GM04504 (cell line): ENCODE measurements around the gene CALD1.

Experiments
- DNase-seq: peaks from one replicate; pipeline ENCODE4 v3.0.0-alpha.2; 2012; ENCODE audit warnings: low read depth

CALD1 gene

DNA sequence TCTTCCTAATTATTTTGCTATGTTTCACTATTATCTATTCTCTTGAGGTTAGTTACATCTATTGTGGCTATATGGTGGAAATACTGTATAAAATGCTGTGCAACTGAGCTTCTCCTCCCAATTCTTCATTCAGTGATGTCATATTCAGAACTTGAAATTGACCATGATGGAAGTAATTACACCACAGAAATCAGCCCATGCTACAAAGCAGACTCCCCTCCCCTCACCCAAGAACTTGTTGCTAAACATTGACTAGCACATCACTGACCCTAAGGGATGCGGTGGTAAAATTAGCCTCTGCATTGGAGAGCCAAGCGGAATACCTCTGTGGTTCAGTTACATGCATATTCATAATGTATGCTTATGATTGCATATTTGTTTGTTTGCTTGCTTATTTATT lies 8.8 kb downstream of the CALD1 start:
- DNase-seq: no peak

- DNase-seq: peak; percentile 46
Observed at GRCh38 chr7:134789967-134790685, 10.7 kb downstream of the CALD1 start.

DNA sequence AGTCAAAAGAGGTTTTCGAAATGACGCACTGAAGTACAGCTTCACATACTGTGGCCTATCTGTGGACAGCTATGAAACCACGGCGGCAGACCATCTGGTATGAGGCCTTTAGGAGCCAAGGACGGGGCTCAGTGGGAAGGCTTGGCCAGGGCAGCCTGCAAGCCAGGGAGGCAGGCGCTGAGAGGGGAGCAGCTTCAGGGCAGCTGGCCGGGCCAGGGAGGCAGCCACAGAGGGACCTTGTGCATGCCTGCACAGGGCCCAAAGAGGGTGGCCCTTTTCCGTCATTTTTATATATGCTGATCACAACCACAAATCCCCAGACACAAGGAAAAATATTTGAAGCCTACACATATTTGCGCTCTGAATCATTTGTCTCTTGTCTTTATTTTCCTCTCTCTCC lies 13.5 kb downstream of the CALD1 start:
- no peak for DNase-seq

DNA sequence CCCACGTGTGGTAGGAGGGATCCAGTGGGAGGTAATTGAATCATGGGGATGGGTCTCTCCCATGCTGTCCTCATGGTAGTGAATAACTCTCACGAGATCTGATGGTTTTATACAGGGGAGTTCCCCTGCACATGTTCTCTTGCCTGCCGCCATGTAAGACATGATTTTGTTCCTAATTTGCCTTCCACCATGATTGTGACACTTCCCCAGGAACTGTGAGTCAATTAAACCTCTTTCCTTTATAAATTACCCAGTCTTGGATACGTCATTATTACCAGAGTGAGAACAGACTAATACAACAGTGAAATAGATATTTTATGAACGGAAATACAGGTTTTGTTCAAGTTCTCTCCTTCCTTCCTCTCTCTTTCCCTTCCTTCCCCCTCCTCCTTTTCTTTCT lies 15.8 kb downstream of the CALD1 start:
- DNase-seq: no peak

- no peak for DNase-seq
Observed at GRCh38 chr7:134798155-134798554, 18.7 kb downstream of the CALD1 start.

DNA sequence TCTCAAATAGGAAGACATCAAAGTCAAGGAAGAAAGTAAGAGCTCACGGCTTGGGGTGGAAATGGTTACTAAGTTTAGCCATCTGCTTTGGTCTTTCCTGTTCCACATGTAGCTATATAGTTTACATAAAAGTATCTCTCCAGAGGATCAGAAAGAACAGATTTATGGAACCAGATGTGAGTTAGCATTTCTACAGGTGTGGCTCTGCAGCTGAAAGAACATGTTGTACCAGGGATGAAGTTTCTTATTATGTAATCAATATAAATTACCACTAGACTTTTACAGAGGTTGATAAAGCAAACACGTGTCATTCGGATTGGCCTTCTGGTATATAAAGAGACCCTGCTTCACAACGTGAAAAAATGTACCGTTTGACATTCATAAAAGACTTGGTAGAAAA lies 19.9 kb downstream of the CALD1 start:
- no peak for DNase-seq

GRCh38 chr7:134802762-134803161 lies 23.3 kb downstream of the CALD1 start:
- no peak for DNase-seq

- DNase-seq: no peak
Observed at GRCh38 chr7:134804351-134804750, 24.9 kb downstream of the CALD1 start.

GRCh38 chr7:134804854-134805253 lies 25.4 kb downstream of the CALD1 start:
- no peak for DNase-seq

GRCh38 chr7:134806197-134806596 lies 26.8 kb downstream of the CALD1 start:
- no peak for DNase-seq

- no peak for DNase-seq
Observed at GRCh38 chr7:134809616-134810015, 30.2 kb downstream of the CALD1 start.

GRCh38 chr7:134811765-134812164 lies 32.3 kb downstream of the CALD1 start:
- DNase-seq: peak; percentile 32

GRCh38 chr7:134813663-134814396 lies 34.4 kb downstream of the CALD1 start:
- DNase-seq: no peak

- no peak for DNase-seq
Observed at GRCh38 chr7:134814730-134815364, 35.4 kb downstream of the CALD1 start.

DNA sequence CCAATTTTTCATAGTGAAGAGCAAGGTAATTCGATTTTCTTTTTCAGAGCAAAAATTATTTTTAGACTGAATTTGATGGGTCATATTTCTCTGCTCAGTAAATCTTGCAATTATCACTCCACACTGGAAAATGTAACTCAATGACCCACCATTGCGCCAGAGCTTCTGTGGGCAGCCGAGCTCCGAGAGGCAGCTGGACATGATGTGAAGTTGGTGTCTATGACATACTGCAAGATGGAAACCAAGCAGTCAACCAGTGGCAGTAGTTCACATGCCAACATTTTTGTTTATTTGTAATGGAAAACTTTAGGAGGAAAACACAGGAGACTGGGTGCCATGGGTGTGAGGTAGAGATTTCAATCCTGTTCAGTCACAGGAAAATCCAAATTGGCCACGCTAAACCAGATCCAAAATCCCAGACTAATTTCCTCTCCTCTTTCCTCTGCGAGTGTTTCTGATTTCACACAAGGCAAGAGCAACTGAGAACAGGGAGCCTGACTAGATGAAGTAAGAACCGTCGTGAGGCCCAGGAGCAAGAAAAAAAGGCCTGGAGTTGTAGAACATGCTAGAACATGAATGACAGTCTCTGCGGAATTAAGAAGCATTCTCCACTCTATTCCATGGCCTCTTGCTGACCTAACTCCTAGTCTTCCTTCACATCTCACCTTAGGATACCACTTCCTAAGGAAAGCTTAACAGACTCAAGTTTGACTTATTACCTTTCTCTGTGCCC lies 39.3 kb downstream of the CALD1 start:
- no peak for DNase-seq

GRCh38 chr7:134819401-134819800 lies 40.0 kb downstream of the CALD1 start:
- DNase-seq: no peak

DNA sequence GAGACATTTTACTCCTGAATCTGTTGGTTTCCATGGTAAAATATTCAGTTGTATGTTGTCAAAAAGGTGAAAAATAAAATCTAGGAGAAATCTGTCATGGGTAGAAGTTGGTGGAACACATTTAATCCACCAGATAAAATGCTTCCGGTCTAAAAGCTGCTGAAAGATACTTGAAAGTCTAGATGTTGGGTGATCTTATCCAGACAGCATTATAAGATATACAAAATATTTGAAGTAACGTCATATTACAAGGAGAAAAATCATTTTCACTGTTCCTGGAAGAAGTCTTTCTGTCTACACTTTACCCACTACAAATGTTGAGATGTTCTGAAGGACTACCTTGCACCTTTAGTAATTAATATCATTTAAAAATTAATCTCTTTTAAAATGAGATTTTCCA lies 40.9 kb downstream of the CALD1 start:
- DNase-seq: no peak

GRCh38 chr7:134820778-134821177 lies 41.3 kb downstream of the CALD1 start:
- DNase-seq: no peak

DNA sequence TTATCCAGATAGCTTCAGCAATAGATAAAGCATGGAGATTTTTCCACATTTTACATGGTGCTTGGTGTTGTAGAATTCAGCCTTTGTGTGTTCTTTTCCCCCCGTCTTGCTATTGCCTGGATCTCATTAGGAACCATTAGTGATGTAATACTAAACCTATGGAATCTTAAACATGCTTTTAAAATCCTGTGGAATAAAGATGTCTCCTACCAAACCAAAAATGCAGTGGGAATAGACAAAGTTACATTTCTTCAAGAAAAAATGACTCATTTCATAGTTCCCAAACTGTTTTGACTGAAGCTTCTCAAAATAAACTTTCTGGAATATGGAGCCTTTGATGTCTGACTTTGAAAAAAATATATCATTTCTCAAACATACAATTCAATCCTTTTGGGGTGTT lies 44.0 kb downstream of the CALD1 start:
- no peak for DNase-seq

GRCh38 chr7:134825666-134826065 lies 46.2 kb downstream of the CALD1 start:
- no peak for DNase-seq

DNA sequence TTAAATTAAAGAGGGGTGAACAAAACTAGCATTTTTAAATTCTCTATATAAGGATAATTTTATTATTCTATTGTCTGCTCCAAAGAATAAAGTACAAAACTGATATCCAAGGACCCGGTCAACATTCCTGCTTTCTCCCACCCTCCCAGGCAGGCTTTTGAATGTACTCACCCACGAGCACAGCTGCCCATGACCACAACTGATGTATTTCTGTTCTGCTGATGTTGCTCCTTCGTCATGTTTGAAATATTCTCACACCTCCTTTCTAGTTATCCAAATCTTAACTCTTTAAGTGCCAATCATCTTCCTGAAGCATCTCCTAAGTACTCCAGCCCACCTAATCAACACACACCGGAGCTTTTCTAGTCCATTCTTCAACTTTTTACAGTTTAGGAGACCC lies 46.7 kb downstream of the CALD1 start:
- DNase-seq: no peak

DNA sequence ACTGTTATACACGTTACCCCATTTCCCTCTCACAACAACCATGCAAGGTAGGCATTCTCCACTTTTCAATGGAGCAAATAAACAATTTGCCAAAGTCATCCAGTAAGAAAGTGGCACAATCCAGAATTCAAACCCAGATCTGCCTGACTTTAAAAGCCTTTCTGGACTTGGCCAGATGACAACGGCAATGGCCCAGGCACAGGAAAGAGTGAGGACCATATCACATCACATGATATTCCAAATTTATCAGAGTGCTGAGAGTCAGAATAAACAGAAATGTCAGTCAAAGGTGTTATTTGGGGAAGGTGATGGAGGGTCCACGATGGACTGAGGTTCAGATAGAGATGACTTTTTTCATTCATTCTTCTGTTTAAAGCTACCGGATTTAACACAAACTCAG lies 48.0 kb downstream of the CALD1 start:
- no peak for DNase-seq

DNA sequence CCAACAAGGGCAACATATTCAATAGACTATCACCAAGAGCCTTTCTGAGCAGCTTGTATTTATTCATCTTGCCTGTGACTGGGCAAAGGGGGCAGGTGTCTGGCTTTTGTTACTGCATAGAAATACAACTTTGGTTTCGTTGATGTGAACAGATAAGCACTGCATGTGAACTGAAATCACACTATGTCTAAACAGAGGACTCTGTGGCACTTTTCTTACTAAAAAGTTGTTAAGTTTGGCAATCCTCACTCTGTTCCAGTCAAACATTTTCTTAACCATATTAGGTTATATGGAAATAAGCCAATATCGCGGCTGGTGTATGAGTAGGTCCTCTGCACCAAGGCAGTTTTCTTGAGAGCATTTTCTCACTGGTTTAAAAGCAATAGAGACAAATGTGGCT lies 48.5 kb downstream of the CALD1 start:
- peak; percentile 35 for DNase-seq
